Gastroesophageal sphincter (tissue), 3 donors: ENCODE measurements around the gene FOXO1.

ENCODE experiments used
- CTCF ChIP-seq, 4 experiments: fragments of 200-600 bp in 2 of 4; fragments of 450-650 bp in 2 of 4; sonication (generic) in 1 of 4; IDR thresholded peaks; one replicate each; pipeline ENCODE4 v1.5.1; 2017 to 2019; ENCODE audit warnings: antibody characterized with exemption in 4 of 4, mild to moderate bottlenecking in 2 of 4, moderate library complexity in 2 of 4
- POLR2A ChIP-seq, 2 donors: fragments of 450-650 bp; IDR thresholded peaks; one replicate each; pipeline ENCODE4 v1.6.1; 2017; ENCODE audit warnings: antibody characterized with exemption in 2 of 2, mild to moderate bottlenecking in 2 of 2, moderate library complexity in 1 of 2
- POLR2AphosphoS5 ChIP-seq: sonication (generic); formaldehyde crosslinking; IDR thresholded peaks from one replicate; pipeline ENCODE4 v1.6.1; 2017; ENCODE audit warnings: antibody characterized with exemption

GRCh38 chr13:40622761-40623160 is 43.7 kb downstream of the FOXO1 start:
- no peak for TF ChIP-seq POLR2A (IDR thresholded peaks at IDR 0.05)
- no peak for TF ChIP-seq CTCF (IDR thresholded peaks at IDR 0.05)
- TF ChIP-seq POLR2AphosphoS5, result no peak
